Activated T-helper 1 cell treated with anti-CD3 and anti-CD28 coated beads, Interleukin-12 subunit alpha, Interleukin-12 subunit beta, Interleukin-2, Interleukin-4 antibody, amounts not matched to agents 30 ng/mL and 10 ng/mL and 1 ng/mL, durations not matched to agents 14 hours and 24 hours and 36 hours (primary cell): ENCODE results near the gene TBC1D5. TPM values are rescaled to one million over a fixed set of nuclear protein-coding genes. Genes with fewer than 3 reads are reported as not detected.
"Not testable (repeated sequence)": the region's sequence is repeated elsewhere in the genome, so short reads cannot be mapped to it uniquely, and the experiment has no call there.

ENCODE experiments used
- DNase-seq: peaks from one replicate; pipeline ENCODE4 v3.0.0; 2021; ENCODE audit warnings: low spot score
- H3K27ac Mint-ChIP-seq: one replicate; pipeline ENCODE4 v1.8.0; 2021; ENCODE audit warnings: mild to moderate bottlenecking, mixed read lengths
- H3K27me3 Mint-ChIP-seq: one replicate; pipeline ENCODE4 v1.8.0; 2022; ENCODE audit warnings: mild to moderate bottlenecking, moderate library complexity, mixed read lengths; ENCODE audit not compliant: insufficient read depth
- H3K36me3 Mint-ChIP-seq: one replicate; pipeline ENCODE4 v1.8.0; 2021; ENCODE audit warnings: low read depth, mixed read lengths
- H3K4me1 Mint-ChIP-seq: one replicate; pipeline ENCODE4 v1.8.0; 2021; ENCODE audit warnings: low read depth, mixed read lengths
- H3K4me3 Mint-ChIP-seq: one replicate; pipeline ENCODE4 v1.8.0; 2021; ENCODE audit warnings: mild to moderate bottlenecking, moderate library complexity, mixed read lengths
- H3K9me3 Mint-ChIP-seq: one replicate; pipeline ENCODE4 v1.8.0; 2021; ENCODE audit warnings: mixed read lengths
- intact Hi-C: fragments of 100-400 bp; cut with micrococcal nuclease; formaldehyde crosslinking; loops from one replicate; pipeline ENCODE4 v1.15.1; 2024
- total RNA-seq: library from RNA; stranded (reverse); gene quantifications from 2 replicates; pipeline ENCODE4 v1.2.3, GENCODE V29; 2022

TBC1D5 gene
- total RNA-seq, 1 donor from 2014 or later, result 31.4 TPM

DNA sequence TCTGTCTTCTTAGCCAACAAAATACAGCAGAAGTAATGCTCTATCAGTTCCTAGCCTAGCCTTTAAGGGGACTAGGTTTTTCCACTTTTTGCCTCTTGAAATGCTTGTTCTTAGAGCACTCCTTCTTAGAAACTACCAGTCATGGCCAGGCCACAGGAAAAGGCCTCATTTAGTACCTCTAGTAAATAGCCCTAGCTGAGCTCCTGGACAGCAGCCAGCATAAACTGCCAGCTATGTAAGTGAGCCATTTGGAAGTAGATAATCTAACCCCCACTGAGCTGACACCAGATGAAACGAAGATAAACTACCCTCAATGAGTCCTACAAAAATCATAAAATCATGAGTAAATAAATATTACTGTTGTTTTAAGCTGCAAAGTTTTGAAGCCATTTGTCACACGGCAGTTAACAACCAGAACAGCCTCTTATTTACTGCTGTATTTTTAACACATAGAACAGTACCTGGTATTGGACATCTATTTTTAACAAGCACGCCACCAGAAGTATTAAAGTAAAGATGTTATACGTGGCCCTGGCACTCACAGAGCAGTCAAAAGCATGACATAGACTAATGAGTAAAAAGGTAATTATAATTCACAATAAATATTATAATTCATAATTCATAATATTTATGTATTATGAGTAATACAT lies 12.0 kb downstream of the TBC1D5 start:
- H3K9me3 Mint-ChIP-seq, result peaks cover 5% of the 10 kb centered on the region
- intact Hi-C loops, result no loop called here
- no peaks in the 10 kb centered on the region for H3K27me3 Mint-ChIP-seq
- H3K4me3 Mint-ChIP-seq, result no peak overlapping the region
- H3K36me3 Mint-ChIP-seq, result peaks cover 25% of the 10 kb centered on the region
- H3K27ac Mint-ChIP-seq, result no peak overlapping the region
- DNase-seq, result no peak
- peaks cover 29% of the 10 kb centered on the region for H3K4me1 Mint-ChIP-seq

DNA sequence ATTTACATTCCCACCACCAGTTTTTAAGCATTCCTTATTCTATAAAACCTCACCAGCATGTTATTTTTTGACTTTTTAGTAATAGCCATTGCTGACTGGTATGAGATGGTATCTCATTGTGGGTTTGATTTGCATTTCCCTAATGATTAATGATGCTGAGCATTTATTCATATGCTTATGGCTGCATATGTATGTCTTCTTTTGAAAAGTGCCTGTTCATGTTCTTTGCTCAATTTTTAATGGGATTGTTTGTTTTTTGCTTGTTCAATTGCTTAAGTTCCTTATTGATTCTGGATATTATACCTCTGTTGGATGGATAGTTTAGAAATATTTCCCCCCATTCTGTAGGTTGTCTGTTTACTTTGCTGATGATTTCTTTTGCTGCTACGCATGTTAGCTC lies 16.1 kb downstream of the TBC1D5 start:
- no peaks in the 10 kb centered on the region for H3K27me3 Mint-ChIP-seq
- H3K36me3 Mint-ChIP-seq, result peaks cover 20% of the 10 kb centered on the region
- no peak overlapping the region for H3K4me3 Mint-ChIP-seq
- H3K27ac Mint-ChIP-seq, result no peak overlapping the region
- intact Hi-C loops, result no loop called here
- peaks cover 5% of the 10 kb centered on the region for H3K9me3 Mint-ChIP-seq
- H3K4me1 Mint-ChIP-seq, result peaks cover 10% of the 10 kb centered on the region
- no peak for DNase-seq

DNA sequence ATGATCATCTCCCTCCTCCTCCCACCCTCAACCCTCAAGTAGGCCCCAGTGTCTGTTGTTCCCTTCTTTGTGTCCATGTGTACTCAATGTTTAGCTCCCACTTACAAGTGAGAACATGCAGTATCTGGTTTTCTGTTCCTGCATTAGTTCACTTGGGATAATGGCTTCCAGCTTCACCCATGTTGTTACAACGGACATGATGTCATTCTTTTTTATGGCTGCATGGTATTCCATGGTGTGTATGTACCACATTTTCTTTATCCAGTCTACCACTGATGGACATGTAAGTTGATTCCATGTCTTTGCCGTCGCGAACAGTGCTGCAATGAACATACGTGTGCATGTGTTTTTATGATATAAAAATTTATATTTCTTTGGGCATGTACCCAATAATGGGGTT lies 16.6 kb downstream of the TBC1D5 start:
- peaks cover 18% of the 10 kb centered on the region for H3K36me3 Mint-ChIP-seq
- intact Hi-C loops, result not testable (repeated sequence)

DNA sequence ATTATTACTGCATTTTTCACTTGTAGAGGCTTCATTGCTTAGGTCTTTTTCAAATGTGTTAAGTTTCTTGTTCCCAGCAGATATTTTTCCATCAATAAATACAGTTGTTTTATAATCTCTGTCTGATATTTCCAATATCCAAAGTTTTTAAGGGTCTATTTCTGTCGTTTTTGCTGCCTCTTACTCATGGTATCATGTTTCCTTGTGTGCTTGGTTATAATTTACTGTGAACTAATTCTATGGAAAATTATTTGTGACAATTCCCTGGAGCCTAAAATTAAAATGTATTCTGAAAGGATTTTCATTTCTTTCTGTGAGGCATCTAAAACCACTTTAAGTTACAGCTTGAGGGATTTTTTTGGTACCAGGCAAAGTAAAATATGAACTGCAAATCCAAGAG lies 17.5 kb downstream of the TBC1D5 start:
- H3K27me3 Mint-ChIP-seq, result no peaks in the 10 kb centered on the region
- intact Hi-C loops, result no loop called here
- no peaks in the 10 kb centered on the region for H3K4me1 Mint-ChIP-seq
- H3K9me3 Mint-ChIP-seq, result peaks cover 5% of the 10 kb centered on the region
- no peak for DNase-seq
- H3K27ac Mint-ChIP-seq, result no peak overlapping the region
- no peak overlapping the region for H3K4me3 Mint-ChIP-seq
- peaks cover 15% of the 10 kb centered on the region for H3K36me3 Mint-ChIP-seq

More for the DNA sequence above, 16.6 kb downstream of the TBC1D5 start:
- H3K27ac Mint-ChIP-seq, H3K27me3 Mint-ChIP-seq, H3K4me1 Mint-ChIP-seq, DNase-seq, H3K9me3 Mint-ChIP-seq, H3K4me3 Mint-ChIP-seq: not testable (repeated sequence)

DNA sequence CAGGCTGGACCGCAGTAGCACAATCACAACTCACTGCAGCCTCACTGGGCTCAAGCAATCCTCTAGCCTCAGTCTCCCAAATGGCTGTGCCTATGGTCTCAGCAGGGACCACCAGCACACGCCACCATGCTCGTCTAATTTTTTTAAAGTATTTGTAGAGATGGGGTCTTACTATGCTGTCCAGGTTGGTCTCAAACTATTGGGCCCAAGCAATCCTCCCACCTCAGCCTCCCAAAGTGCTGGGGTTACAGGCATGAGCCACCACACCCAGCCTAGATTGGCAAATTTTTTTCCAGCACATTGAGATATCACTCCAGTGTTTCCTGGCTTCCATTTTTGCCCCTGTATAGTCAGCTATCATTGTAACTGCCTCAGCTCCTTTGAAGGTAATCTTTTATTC lies 18.3 kb downstream of the TBC1D5 start:
- H3K27me3 Mint-ChIP-seq, result no peaks in the 10 kb centered on the region
- intact Hi-C loops, result no loop called here
- no peak overlapping the region for H3K4me3 Mint-ChIP-seq
- H3K36me3 Mint-ChIP-seq, result peaks cover 15% of the 10 kb centered on the region
- H3K4me1 Mint-ChIP-seq, result no peaks in the 10 kb centered on the region
- no peak overlapping the region for H3K27ac Mint-ChIP-seq
- DNase-seq, result no peak
- peaks cover 5% of the 10 kb centered on the region for H3K9me3 Mint-ChIP-seq

DNA sequence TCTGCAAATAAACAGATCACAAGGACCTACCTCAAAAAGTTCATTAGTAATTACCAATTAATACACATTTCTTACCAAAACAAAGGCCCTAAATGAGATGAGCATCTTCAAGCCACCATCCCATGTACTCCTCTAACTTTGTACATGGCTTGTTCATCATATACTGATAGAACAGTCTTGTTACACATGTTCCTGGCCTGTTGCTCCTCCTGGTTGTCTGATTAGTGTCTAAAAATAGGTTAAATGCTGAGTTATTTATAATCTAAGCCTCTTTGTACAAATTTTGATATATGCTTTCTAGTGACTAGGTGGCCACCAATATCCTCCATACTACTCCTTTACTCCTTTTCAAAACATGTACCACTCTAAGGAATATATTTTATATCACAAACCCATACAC lies 25.0 kb downstream of the TBC1D5 start:
- H3K27ac Mint-ChIP-seq, result no peak overlapping the region
- no peaks in the 10 kb centered on the region for H3K27me3 Mint-ChIP-seq
- no peaks in the 10 kb centered on the region for H3K4me1 Mint-ChIP-seq
- no peak overlapping the region for H3K4me3 Mint-ChIP-seq
- intact Hi-C loops, result no loop called here
- peaks cover 19% of the 10 kb centered on the region for H3K36me3 Mint-ChIP-seq
- peaks cover 25% of the 10 kb centered on the region for H3K9me3 Mint-ChIP-seq
- no peak for DNase-seq

DNA sequence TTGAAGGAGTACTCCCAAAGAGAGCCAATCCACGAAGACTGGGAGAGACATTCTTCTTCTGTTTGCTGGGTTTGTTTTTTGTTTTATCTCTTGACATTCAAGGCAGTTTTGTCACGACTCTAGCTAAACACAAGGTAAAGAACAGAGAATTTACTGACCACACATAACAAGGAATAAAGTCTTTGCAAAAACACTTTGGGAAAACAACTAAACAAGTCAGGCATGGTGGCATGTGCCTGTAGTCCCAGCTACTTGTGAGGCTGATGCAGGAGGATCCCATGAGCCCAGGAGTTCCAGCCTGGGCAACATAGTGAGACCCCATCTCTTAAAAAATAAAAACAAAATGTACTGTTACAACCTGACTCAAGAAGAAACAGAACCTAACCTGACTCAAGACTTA lies 28.0 kb downstream of the TBC1D5 start:
- Mint-ChIP-seq H3K4me3 (no peak overlapping the region), H3K36me3 (peaks cover 19% of the 10 kb centered on the region), H3K27ac (no peak overlapping the region), H3K9me3 (peaks cover 25% of the 10 kb centered on the region), H3K27me3 (no peaks in the 10 kb centered on the region), H3K4me1 (no peaks in the 10 kb centered on the region)
- DNase-seq, result no peak
- intact Hi-C loops, result no loop called here

DNA sequence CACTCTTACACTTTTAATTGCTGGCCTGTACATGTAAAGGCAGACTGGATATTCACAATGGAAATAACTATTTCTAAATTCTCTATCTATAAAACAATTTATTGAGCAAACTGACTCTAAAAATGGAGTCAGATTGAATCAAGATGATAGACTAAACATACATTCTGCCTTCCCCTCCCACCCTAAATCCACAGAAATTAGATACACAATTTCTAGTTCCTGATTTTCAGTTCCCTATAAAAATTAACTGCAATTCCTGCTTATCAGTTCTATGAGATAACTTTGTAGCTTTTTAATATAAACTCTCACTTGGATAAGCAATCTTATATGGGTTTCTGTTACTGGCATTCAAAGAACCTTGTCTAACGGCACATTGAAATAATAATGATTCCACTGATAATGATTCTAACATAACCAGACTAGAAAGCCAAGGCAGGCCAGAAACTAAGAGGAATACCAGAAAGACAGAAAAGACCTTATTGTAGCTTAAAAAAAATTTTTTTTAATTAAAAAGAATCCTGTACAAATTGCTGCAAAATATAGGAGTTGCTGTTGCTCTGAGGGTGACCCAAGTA lies 33.1 kb downstream of the TBC1D5 start:
- Mint-ChIP-seq H3K4me3 (no peak overlapping the region), H3K27ac (no peak overlapping the region), H3K36me3 (peaks cover 8% of the 10 kb centered on the region), H3K4me1 (no peaks in the 10 kb centered on the region), H3K9me3 (peaks cover 9% of the 10 kb centered on the region), H3K27me3 (no peaks in the 10 kb centered on the region)
- DNase-seq, result no peak
- intact Hi-C loops, result no loop called here

DNA sequence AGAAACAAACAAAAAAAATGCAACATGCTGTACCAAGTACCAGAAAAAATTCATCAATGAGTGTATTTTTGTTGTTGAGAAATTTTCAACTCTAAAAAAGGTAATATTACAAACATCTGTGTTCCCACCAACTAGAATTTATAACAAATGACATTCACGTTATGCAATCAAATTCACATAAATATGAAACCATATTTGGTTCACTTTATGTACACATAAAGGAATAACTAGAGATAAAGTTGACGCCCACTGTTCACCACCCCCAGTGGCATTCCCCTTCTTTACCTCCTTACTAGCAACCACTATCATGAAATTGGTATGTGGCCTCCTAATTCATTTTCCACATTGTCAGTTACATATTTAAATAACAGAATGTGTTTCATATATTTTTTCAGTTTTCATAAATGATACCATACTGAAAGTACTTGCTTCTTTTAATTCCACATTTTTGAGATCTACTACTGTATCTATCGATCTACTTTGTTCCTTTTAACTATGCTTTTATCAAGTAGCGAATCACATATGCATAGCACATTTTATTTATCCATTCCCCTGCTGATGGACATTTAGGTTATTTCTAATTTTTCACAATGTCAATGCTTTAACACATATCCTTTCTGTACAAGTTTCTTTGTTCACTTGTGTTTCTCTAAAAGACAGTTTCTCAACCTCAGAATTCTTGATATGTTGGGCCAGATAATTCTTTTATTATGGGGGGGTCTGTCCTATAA lies 34.5 kb downstream of the TBC1D5 start:
- Mint-ChIP-seq H3K36me3 (no peaks in the 10 kb centered on the region), H3K4me1 (no peaks in the 10 kb centered on the region), H3K27ac (no peak overlapping the region), H3K4me3 (no peak overlapping the region), H3K27me3 (no peaks in the 10 kb centered on the region), H3K9me3 (no peaks in the 10 kb centered on the region)
- DNase-seq, result no peak
- intact Hi-C loops, result no loop called here

DNA sequence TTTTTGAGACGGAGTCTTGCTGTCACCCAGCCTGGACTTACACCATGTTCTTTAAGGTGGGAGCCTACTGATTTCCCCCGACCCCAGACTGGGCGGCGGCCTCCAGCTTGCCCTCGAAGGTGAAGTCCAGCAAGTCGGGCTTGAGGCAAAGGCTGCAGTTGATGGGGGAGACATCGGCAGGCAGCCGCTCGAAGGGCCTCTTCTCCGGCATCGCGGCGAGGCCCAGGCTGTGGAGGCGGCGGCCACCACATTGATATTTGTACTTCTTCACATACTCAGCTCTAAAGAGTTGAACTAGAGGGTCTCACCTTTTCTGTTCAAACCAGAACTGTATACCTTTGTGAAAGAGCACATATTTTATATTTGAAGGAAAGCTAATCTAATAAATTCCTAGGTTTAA lies 36.4 kb downstream of the TBC1D5 start:
- H3K27me3 Mint-ChIP-seq, H3K9me3 Mint-ChIP-seq, H3K4me1 Mint-ChIP-seq, DNase-seq, H3K36me3 Mint-ChIP-seq, intact Hi-C loops, H3K4me3 Mint-ChIP-seq, H3K27ac Mint-ChIP-seq: not testable (repeated sequence)

DNA sequence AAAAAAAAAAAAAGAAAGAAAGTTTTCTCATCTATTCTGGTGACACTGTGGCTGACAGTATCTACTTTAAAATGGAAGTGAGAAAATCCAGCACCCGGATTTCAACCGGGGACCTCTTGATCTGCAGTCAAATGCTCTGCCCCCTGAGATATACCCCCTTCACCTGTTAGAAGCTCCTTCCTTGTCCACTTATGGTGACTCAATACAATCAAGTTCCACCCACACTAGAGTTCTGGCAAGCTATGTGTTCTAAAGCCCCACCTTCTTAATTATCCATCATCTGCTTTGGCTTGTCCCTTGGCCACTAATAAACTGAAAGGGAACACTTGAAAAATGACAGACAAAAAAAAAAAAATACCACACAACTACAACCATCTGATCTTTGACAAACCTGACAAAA lies 42.6 kb downstream of the TBC1D5 start:
- intact Hi-C loops, DNase-seq, H3K27me3 Mint-ChIP-seq, H3K36me3 Mint-ChIP-seq, H3K9me3 Mint-ChIP-seq, H3K4me1 Mint-ChIP-seq, H3K27ac Mint-ChIP-seq, H3K4me3 Mint-ChIP-seq: not testable (repeated sequence)

DNA sequence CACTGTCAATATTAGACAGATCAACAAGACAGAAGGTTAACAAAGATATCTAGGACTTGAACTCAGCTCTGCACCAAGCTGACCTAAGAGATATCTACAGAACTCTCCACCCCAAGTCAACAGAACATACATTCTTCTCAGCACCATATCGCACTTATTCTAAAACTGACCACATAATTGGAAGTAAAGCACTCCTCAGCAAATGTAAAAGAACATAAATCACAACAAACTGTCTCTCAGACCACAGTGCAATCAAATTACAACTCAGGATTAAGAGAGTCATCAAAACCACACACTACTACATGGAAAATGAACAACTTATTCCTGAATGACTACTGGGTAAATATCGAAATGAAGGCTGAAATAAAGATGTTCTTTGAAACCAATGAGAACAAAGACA lies 46.8 kb downstream of the TBC1D5 start:
- peaks cover 13% of the 10 kb centered on the region for H3K9me3 Mint-ChIP-seq
- H3K27ac Mint-ChIP-seq, H3K36me3 Mint-ChIP-seq, DNase-seq, H3K4me1 Mint-ChIP-seq, H3K27me3 Mint-ChIP-seq, H3K4me3 Mint-ChIP-seq, intact Hi-C loops: not testable (repeated sequence)

DNA sequence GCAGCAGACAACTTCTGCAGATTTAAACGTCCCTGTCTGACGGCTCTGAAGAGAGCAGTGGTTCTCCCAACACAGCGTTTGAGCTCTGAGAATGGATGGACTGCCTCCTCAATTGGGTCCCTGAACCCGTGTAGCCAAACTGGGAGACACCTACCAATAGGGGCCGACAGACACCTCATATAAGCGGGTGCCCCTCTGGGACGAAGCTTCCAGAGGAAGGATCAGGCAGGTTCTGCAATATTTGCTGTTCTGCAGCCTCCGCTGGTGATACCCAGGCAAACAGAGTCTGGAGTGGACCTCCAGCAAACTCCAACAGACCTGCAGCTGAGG lies 48.8 kb downstream of the TBC1D5 start:
- H3K4me1 Mint-ChIP-seq, H3K4me3 Mint-ChIP-seq, intact Hi-C loops, H3K27me3 Mint-ChIP-seq, H3K9me3 Mint-ChIP-seq, DNase-seq, H3K27ac Mint-ChIP-seq, H3K36me3 Mint-ChIP-seq: not testable (repeated sequence)
